Lower leg skin (tissue), 4 donors: ENCODE data around the gene TRAPPC1. TPM values are rescaled to one million over a fixed set of nuclear protein-coding genes. Genes with fewer than 3 reads are reported as not detected.

Source experiments
- DNase-seq, 2 donors: peaks; one replicate each; pipeline ENCODE4 v3.0.0-alpha.2; 2019; ENCODE audit warnings: low spot score in 2 of 2
- H3K4me3 ChIP-seq: fragments of 200-600 bp; sonication (generic); 2 replicates; pipeline ENCODE4 v1.5.1; 2017; ENCODE audit warnings: mild to moderate bottlenecking, low read depth; ENCODE audit not compliant: poor library complexity, severe bottlenecking
- POLR2A ChIP-seq, 2 donors: fragments of 450-650 bp; IDR thresholded peaks; one replicate each; pipeline ENCODE4 v1.6.1; 2016 to 2017; ENCODE audit warnings: antibody characterized with exemption in 2 of 2, mild to moderate bottlenecking in 1 of 2, moderate library complexity in 1 of 2
- WGBS, 2 donors: methylation state at CpG; one replicate each; pipeline ENCODE4 v1.1.5; 2018; 5-methylcytosine and 5-hydroxymethylcytosine counted together
- intact Hi-C: fragments of 100-400 bp; cut with DNase I; formaldehyde crosslinking; loops from one replicate; pipeline ENCODE4 v1.15.0; 2023; ENCODE audit warnings: low total_unique reads
- total RNA-seq, 4 donors: library from RNA; depleted of rRNA; stranded (reverse); fragments of >200 nt; gene quantifications; one replicate each; pipeline ENCODE4 v1.1.0, GENCODE V29; 2016
- TF ChIP-seq, protein P1 (sequence below), 3 donors: fragments of 450-650 bp; IDR thresholded peaks; one replicate each; pipeline ENCODE4 v1.5.1; 2016; ENCODE audit warnings: antibody characterized with exemption in 3 of 3, mild to moderate bottlenecking in 3 of 3, moderate library complexity in 2 of 3

The TRAPPC1 gene
- total RNA-seq, 4 donors from 2014 or later, result 39.8 to 62.5 (median 52.2) TPM

DNA sequence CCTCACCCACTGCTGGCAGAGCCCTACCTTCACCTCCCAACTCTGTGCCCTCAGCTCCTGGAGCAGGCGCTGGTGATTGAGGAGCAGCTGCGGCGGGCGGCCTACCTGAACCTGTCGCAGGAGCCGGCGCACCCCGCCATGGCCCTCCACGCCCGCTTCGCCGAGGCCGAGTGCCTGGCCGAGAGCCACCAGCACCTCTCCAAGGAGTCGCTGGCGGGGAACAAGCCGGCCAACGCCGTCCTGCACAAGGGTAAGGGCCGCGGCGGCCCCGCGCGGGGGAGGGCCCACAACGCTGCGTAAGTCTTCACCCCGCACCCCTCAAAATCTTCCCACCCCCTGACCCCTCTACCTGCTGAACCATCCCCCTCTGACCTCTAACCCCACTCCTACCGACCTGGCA, 22.7 kb downstream of the TRAPPC1 start:
- WGBS, 2 donors, result 86 to 92% methylated on average over 29 of the region's 29 CpGs
- no peak for DNase-seq
- intact Hi-C loops, result no loop called here
- TF ChIP-seq, protein P1, sequence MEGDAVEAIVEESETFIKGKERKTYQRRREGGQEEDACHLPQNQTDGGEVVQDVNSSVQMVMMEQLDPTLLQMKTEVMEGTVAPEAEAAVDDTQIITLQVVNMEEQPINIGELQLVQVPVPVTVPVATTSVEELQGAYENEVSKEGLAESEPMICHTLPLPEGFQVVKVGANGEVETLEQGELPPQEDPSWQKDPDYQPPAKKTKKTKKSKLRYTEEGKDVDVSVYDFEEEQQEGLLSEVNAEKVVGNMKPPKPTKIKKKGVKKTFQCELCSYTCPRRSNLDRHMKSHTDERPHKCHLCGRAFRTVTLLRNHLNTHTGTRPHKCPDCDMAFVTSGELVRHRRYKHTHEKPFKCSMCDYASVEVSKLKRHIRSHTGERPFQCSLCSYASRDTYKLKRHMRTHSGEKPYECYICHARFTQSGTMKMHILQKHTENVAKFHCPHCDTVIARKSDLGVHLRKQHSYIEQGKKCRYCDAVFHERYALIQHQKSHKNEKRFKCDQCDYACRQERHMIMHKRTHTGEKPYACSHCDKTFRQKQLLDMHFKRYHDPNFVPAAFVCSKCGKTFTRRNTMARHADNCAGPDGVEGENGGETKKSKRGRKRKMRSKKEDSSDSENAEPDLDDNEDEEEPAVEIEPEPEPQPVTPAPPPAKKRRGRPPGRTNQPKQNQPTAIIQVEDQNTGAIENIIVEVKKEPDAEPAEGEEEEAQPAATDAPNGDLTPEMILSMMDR (IDR thresholded peaks at IDR 0.05), result no peak
- no peak for TF ChIP-seq POLR2A (IDR thresholded peaks at IDR 0.05)
- H3K4me3 ChIP-seq, result no peak overlapping the region

DNA sequence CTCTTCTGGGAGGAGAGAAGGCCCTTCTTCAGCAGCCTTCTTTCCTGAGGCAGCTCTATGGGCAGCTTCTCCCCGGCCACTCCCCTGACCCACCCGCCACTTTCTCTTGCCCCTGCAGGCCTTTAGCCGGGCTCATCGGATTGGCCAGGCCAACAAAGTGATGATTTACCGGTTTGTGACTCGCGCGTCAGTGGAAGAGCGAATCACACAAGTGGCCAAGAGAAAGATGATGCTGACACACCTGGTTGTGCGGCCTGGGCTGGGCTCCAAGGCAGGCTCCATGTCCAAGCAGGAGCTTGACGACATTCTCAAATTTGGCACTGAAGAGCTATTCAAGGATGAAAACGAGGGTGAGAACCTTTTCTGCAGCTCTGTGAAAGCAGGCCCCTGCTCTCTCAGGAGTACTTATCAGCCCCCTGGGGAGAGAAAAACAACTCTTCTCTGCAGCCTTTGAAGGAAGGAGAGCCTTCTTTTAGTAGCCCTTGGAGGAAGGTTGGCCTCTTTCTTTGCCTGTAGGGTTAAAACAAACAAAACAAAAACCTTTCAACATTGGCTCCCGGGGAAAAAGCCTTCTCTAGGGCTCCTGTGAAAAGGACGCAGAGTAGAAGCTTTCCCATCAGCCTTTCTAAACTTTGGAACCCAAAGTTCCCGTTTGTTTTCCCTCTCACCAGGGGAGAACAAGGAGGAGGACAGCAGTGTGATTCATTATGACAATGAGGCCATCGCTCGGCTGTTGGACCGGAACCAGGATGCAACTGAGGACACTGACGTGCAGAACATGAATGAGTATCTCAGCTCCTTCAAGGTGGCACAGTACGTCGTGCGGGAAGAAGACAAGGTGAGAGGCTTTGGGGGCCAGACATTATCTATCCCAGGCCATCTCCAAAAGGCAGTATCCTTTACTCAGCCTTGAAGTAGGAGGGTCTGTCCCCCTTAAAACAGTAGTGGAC, 28.3 kb downstream of the TRAPPC1 start:
- intact Hi-C loops, result no loop called here
- DNase-seq, result no peak
- TF ChIP-seq, protein P1 (IDR thresholded peaks at IDR 0.05), result no peak
- TF ChIP-seq POLR2A (IDR thresholded peaks at IDR 0.05), result no peak
- WGBS, 2 donors, result 76 to 80% methylated on average over 22 of the region's 22 CpGs
- no peak overlapping the region for H3K4me3 ChIP-seq

DNA sequence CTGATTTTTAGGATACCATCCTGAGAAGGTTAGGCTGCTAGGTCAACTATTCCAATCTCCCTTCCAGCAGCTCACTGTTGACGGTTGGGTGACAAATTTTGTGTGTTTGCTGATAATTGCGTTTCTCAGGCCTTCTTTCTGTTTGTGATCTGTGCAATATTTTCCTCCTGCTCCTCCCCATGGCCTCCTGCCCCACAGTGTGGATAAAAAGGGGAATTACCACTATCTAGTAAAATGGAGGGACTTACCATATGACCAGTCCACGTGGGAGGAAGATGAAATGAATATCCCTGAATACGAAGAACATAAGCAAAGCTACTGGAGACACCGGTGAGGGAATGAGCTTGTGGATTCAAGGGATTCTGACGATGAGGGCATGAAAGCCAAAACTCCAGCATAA, 34.0 kb downstream of the TRAPPC1 start:
- DNase-seq, result peak in 1 of 2 donors; percentile 67
- 46 to 50% methylated on average over 6 of the region's 6 CpGs for WGBS, 2 donors
- TF ChIP-seq POLR2A (IDR thresholded peaks at IDR 0.05), result no peak
- TF ChIP-seq, protein P1 (IDR thresholded peaks at IDR 0.05), result no peak
- intact Hi-C loops, result loop anchor here (5.0 kb wide), 1 partner anchor 35 kb away; no protein-coding TSS in a partner anchor
- H3K4me3 ChIP-seq, result no peak overlapping the region

DNA sequence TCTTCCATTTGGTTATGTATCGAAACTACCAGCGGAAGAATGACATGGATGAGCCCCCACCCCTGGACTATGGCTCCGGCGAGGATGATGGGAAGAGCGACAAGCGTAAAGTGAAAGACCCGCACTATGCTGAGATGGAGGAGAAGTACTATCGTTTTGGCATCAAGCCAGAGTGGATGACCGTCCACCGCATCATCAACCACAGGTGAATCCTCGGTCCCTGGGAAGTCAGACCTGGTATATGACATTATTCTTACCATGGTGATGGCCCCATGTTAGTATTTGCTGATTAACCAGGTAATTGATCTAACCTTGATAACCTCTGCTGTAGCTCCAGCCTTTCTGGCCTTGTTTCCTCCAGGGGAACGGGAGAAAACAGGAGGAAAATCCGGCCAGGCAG, 34.7 kb downstream of the TRAPPC1 start:
- 85 to 86% methylated on average over 13 of the region's 13 CpGs for whole genome bisulfite sequencing, 2 donors
- intact Hi-C loops, result loop anchor here (5.0 kb wide), 1 partner anchor 35 kb away; no protein-coding TSS in a partner anchor

DNA sequence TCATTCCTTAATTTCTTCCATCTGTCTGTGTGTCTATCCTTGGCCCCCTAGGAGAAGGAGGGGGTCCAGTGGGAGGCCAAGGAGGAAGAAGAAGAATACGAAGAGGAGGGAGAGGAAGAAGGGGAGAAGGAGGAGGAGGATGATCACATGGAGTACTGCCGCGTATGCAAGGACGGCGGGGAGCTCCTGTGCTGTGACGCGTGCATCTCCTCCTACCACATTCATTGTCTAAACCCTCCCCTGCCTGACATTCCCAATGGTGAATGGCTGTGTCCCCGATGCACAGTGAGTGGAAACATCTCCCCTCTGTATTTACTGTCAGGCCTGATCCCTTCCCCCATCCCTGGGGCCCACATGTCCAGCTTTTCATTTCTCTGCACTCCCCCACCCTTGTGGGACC, 36.9 kb downstream of the TRAPPC1 start:
- DNase-seq, result peak in 1 of 2 donors; percentile 74
- H3K4me3 ChIP-seq, result no peak overlapping the region
- 89 to 90% methylated on average over 8 of the region's 8 CpGs for WGBS, 2 donors
- TF ChIP-seq, protein P1 (IDR thresholded peaks at IDR 0.05), result no peak
- TF ChIP-seq POLR2A (IDR thresholded peaks at IDR 0.05), result no peak
- intact Hi-C loops, result loop anchor here (5.0 kb wide), 1 partner anchor 33 kb away; no protein-coding TSS in a partner anchor

More for the DNA sequence above, 34.7 kb downstream of the TRAPPC1 start:
- TF ChIP-seq POLR2A (IDR thresholded peaks at IDR 0.05), result no peak
- TF ChIP-seq, protein P1 (IDR thresholded peaks at IDR 0.05), result no peak
- H3K4me3 ChIP-seq, result no peak overlapping the region
- peak in 1 of 2 donors; percentile 60 for DNase-seq
